ENCODE measurements around the gene STAB1. TPM values are rescaled to one million over a fixed set of nuclear protein-coding genes. Genes with fewer than 3 reads are reported as not detected.

The STAB1 gene
- total RNA-seq, 2 donors from 2014 or later, result 46.5 to 62.6 TPM

GRCh38 chr3:52506266-52506966 lies 11.3 kb downstream of the STAB1 start:
- TF ChIP-seq, protein P1, sequence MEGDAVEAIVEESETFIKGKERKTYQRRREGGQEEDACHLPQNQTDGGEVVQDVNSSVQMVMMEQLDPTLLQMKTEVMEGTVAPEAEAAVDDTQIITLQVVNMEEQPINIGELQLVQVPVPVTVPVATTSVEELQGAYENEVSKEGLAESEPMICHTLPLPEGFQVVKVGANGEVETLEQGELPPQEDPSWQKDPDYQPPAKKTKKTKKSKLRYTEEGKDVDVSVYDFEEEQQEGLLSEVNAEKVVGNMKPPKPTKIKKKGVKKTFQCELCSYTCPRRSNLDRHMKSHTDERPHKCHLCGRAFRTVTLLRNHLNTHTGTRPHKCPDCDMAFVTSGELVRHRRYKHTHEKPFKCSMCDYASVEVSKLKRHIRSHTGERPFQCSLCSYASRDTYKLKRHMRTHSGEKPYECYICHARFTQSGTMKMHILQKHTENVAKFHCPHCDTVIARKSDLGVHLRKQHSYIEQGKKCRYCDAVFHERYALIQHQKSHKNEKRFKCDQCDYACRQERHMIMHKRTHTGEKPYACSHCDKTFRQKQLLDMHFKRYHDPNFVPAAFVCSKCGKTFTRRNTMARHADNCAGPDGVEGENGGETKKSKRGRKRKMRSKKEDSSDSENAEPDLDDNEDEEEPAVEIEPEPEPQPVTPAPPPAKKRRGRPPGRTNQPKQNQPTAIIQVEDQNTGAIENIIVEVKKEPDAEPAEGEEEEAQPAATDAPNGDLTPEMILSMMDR (IDR thresholded peaks at IDR 0.05), result no peak
- H3K9me3 ChIP-seq, result no peaks in the 10 kb centered on the region
- DNase-seq (ENCODE audit: low spot score), result no peak
- H3K27ac ChIP-seq, result no peak overlapping the region
- H3K4me3 ChIP-seq, result no peak overlapping the region
- H3K27me3 ChIP-seq, result no peaks in the 10 kb centered on the region
- no peaks in the 10 kb centered on the region for H3K36me3 ChIP-seq
- no peaks in the 10 kb centered on the region for H3K4me1 ChIP-seq

GRCh38 chr3:52507359-52507758 lies 12.2 kb downstream of the STAB1 start:
- TF ChIP-seq, protein P1 (IDR thresholded peaks at IDR 0.05), result no peak
- no peaks in the 10 kb centered on the region for H3K9me3 ChIP-seq
- H3K4me1 ChIP-seq, result no peaks in the 10 kb centered on the region
- no peak for DNase-seq (ENCODE audit: low spot score)
- H3K27ac ChIP-seq, result no peak overlapping the region
- H3K4me3 ChIP-seq, result no peak overlapping the region
- no peaks in the 10 kb centered on the region for H3K36me3 ChIP-seq
- no peaks in the 10 kb centered on the region for H3K27me3 ChIP-seq

- Histone ChIP-seq H3K36me3 (no peaks in the 10 kb centered on the region), H3K4me3 (no peak overlapping the region), H3K27me3 (no peaks in the 10 kb centered on the region), H3K9me3 (no peaks in the 10 kb centered on the region), H3K27ac (no peak overlapping the region), H3K4me1 (no peaks in the 10 kb centered on the region)
- TF ChIP-seq, protein P1 (IDR thresholded peaks at IDR 0.05), result no peak
- no peak for DNase-seq (ENCODE audit: low spot score)
These were observed 14.7 kb downstream of the STAB1 start for GRCh38 chr3:52509753-52510328.

- DNase-seq (ENCODE audit: low spot score), result no peak
- Histone ChIP-seq H3K27me3 (no peaks in the 10 kb centered on the region), H3K4me3 (no peak overlapping the region), H3K27ac (no peak overlapping the region), H3K9me3 (no peaks in the 10 kb centered on the region), H3K4me1 (no peaks in the 10 kb centered on the region), H3K36me3 (no peaks in the 10 kb centered on the region)
- TF ChIP-seq, protein P1 (IDR thresholded peaks at IDR 0.05), result no peak
These were observed 16.4 kb downstream of the STAB1 start for GRCh38 chr3:52511509-52511908.

- TF ChIP-seq, protein P1 (IDR thresholded peaks at IDR 0.05), result no peak
- no peak for DNase-seq (ENCODE audit: low spot score)
- no peaks in the 10 kb centered on the region for H3K4me1 ChIP-seq
- H3K27ac ChIP-seq, result no peak overlapping the region
- no peaks in the 10 kb centered on the region for H3K27me3 ChIP-seq
- H3K4me3 ChIP-seq, result no peak overlapping the region
- no peaks in the 10 kb centered on the region for H3K9me3 ChIP-seq
- H3K36me3 ChIP-seq, result no peaks in the 10 kb centered on the region
These were observed 17.0 kb downstream of the STAB1 start for GRCh38 chr3:52512105-52512504.

Data from right atrium auricular region (tissue), 2 donors.